ENCODE results near the gene NTF3.

GRCh38 chr12:5390174-5390799 is 41.6 kb upstream of the NTF3 start:
- TF ChIP-seq ATF3 (IDR thresholded peaks at IDR 0.05): no peak
- no peak for TF ChIP-seq CTCF (IDR thresholded peaks at IDR 0.05 in 2 of 3, conservative IDR thresholded peaks at IDR 0.05 in 1 of 3; ENCODE audit: borderline replicate concordance in 1 of 3, insufficient read depth in 1 of 3, low read depth in 2 of 3, low read length in 2 of 3)
- TF ChIP-seq SP1 (IDR thresholded peaks at IDR 0.05; ENCODE audit: low read depth): no peak
- TF ChIP-seq, protein P1, sequence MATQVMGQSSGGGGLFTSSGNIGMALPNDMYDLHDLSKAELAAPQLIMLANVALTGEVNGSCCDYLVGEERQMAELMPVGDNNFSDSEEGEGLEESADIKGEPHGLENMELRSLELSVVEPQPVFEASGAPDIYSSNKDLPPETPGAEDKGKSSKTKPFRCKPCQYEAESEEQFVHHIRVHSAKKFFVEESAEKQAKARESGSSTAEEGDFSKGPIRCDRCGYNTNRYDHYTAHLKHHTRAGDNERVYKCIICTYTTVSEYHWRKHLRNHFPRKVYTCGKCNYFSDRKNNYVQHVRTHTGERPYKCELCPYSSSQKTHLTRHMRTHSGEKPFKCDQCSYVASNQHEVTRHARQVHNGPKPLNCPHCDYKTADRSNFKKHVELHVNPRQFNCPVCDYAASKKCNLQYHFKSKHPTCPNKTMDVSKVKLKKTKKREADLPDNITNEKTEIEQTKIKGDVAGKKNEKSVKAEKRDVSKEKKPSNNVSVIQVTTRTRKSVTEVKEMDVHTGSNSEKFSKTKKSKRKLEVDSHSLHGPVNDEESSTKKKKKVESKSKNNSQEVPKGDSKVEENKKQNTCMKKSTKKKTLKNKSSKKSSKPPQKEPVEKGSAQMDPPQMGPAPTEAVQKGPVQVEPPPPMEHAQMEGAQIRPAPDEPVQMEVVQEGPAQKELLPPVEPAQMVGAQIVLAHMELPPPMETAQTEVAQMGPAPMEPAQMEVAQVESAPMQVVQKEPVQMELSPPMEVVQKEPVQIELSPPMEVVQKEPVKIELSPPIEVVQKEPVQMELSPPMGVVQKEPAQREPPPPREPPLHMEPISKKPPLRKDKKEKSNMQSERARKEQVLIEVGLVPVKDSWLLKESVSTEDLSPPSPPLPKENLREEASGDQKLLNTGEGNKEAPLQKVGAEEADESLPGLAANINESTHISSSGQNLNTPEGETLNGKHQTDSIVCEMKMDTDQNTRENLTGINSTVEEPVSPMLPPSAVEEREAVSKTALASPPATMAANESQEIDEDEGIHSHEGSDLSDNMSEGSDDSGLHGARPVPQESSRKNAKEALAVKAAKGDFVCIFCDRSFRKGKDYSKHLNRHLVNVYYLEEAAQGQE (IDR thresholded peaks at IDR 0.05; ENCODE audit: low read depth): no peak
- TF ChIP-seq EZH2phosphoT487 (IDR thresholded peaks at IDR 0.05; ENCODE audit: borderline replicate concordance): no peak
- no peak for TF ChIP-seq POLR2A (IDR thresholded peaks at IDR 0.05; ENCODE audit: borderline replicate concordance, extremely low read depth, insufficient read depth, insufficient read length)
- no peak for TF ChIP-seq CEBPB (IDR thresholded peaks at IDR 0.05; ENCODE audit: low read depth)
- no peak for TF ChIP-seq POLR2AphosphoS5 (IDR thresholded peaks at IDR 0.05; ENCODE audit: low read depth, low read length)
